HT-29 (cell line): ENCODE results near the gene SELENOK. TPM values are rescaled to one million over a fixed set of nuclear protein-coding genes. Genes with fewer than 3 reads are reported as not detected.
A peak's percentile ranks its signal among the peaks of the same experiment; 100 is the strongest.

Source experiments
- DNase-seq: peaks from one replicate; pipeline ENCODE4 v3.0.0-alpha.2; 2015; ENCODE audit warnings: low spot score
- total RNA-seq: library from RNA; depleted of rRNA; stranded (reverse); fragments of >200 nt; shearing (Covaris generic); gene quantifications from 2 replicates; pipeline ENCODE4 v1.2.3, GENCODE V29; 2014

The SELENOK gene
- total RNA-seq, 1 experiment from 2014 or later = 37.3 TPM

DNA sequence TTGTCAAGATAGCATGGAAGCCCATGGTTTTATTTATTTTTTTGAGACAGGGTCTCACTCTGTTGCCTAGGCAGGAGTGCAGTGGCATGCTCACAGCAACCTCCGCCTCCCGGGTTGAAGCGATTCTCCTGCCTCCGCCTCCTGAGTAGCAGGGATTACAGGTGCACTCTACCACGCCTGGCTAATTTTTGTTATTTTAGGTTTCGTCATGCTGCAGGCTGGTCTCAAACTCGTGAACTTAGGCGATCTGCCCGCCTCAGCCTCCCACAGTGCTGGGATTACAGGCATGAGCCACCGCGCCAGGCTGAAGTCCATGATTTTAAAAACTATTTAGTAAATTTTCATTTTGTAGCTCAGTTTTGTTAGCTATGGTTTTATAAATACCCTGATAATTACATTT is 7.0 kb downstream of the SELENOK start:
- DNase-seq = no peak

DNA sequence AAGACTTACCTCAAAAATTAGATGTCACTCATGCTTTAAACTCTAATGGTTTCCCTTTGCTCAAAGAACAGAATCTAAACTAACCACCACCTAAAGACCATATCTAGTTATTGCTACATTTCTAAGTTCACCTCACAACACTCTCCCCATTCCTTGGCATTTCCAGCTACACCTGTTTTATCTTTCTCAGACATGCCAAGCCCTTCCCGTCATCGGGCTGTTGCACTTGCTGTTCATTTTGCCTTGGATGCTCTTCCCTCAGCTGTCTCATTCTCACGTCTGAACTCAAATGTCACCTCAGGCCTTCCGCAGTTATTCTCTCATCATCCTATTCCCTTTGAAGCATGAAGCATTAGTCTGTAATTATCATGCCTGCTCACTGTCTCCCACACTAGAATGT is 8.7 kb downstream of the SELENOK start:
- DNase-seq = no peak

DNA sequence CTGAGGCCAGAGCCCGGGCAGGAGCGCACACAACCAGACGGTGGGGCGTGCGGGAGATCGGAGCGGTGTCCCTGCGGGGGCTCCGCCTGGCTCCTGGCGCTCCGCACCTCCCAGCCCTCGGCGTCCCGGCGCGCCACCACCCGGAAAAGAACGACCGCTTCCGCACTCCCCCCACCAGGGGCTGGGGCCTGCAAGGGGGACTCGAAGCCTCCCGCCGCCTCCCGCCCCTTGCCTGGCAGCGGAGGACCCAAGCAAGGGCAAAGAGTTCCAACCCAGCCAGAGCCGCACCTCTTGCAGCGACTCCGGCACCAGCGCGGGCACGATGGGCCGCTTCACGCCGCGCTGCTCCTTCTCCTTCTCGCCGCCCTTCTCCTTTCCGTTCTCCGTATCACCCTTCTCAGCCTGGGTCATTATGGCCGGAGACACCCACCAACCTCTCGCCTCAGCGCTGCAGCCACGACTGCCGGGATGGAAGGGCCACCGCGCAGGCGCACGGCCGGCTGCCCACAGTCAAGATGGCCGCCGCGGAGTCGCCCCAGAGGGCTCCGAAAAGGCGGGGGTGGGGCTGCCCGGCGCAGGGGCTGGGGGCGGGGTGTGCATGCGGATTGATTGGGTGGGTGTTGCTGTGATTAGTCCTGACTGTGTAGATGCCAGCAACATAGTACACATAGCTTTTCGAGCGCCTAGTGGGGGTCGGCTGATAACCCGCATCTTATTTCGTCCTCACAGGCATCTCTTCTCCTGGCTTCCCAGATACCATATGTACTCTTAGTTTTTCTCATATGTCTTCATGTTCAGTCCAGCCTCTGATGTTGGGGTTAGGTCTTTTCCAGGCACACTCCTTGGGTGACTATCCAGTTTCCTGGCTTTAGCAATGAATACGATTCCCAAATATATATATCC is 9.7 kb downstream of the SELENOK start, which contains the start of gene ACTR8:
Gene ACTR8 (minus strand): TSS at position 462 of the 903 bp plus-strand sequence. CDS start 51 bp downstream, at position 411.
- peak; percentile 69 for DNase-seq

DNA sequence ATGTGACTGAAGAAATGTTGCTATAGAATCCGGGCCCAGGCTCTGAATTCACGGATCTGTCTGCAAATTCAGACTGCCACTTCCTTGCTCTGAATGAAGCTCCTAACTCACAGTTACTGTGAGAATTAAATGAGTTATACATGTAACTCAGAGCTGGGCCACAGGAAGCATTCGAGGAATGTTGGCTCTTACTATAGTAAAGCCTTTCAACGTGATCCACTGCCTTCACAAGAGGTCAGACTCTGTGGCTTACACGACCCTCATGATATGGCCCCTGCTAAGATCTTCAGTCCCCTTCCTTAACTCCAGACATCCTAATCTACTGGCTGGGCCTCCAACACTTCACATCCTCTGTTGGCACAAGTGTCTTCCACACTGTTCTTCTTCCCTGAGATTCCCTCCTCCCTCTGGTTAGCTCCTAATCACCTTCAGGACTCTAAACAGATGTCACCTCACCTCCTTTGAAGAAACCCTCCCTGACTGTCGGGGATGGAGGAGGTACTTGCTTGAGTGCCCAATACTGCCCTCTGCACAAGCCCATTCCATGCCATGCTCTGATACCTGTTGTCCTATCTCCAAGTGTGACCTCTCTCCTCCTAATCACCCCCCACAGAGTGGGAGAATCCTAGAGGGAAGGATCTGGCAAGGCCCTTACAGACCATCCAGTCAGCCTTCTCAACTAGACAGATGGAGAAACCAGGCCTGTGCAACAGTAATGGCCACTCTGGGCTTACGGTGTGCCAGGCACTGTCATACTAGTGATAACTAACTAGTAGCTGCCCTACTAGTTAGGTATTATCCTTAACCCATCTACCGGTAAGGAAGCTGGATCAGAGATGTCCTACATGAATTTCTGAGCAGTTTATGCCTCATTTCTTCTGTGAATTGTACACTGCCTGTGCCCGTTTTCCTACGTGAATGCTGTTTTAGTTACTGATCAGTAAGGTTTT is 11.0 kb downstream of the SELENOK start:
- peak; percentile 6 for DNase-seq

DNA sequence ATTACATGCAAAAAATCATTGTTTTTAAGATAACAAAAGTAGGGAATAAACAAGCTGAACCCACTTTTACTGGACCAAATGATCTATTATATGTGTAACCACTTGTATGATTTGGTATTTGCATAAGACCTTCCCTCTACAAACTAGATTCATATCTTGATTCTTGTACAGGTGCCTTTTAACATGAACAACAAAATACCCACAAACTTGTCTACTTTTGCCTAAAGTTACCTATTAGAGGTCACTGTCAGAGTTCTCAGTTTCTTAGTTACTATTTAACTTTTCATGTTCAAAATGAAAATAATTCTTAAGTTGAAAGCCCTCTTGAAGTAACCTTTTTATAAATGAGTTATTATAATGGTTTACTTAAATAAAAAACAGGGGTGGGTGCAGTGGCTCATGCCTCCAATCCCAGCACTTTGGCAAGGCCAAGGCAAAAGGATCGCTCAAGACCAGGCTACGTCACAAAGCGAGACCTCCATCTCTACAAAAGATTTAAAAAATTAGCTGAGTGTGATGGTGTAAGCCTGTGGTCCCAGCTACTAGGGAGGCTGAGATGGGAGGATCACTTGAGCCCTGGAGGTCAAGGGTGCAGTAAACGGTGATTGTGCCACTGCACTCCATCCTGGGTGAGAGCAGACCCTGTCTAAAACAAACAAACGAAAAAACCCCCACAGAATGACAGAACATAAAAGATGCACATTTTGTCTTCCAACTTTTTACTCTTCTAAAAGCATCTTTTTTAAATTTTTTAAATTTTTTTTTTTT is 25.7 kb downstream of the SELENOK start:
- DNase-seq = no peak

DNA sequence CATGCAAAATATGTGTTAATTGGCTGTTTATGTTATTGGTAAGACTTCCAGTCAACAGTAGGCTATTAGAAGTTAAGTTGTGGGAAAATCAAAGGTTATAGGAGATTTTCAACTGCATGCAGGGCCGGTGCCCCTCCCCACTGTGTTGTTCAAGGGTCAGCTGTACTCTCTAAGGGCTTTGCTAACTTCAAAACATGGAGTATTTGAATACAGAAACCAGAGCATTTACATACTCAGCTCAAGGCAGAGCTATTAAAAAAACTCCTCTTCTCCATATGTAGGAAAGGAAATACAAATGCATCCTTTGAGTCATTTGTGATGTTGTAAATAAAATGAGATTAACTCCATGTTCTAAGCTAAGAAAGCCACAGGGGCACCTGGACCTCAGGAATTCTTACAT is 28.5 kb downstream of the SELENOK start:
- no peak for DNase-seq

DNA sequence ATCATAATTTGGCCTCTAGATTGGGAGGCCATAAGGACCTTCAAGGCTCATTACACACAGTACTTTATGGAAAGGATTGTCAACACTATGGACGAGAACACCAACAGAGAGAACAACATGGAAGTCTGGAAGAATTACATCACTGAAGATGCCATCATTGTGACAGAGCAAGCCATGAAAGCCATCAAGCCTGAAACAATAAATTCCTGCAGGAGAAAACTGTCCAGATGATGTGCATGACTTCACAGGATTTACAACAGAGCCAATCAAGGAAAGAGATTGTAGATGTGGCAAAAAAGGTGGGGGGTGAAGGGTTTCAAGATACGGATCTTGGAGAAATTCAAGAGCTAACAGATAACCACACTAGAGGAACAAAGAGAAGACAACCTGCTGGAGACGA is 29.4 kb downstream of the SELENOK start:
- DNase-seq = no peak

DNA sequence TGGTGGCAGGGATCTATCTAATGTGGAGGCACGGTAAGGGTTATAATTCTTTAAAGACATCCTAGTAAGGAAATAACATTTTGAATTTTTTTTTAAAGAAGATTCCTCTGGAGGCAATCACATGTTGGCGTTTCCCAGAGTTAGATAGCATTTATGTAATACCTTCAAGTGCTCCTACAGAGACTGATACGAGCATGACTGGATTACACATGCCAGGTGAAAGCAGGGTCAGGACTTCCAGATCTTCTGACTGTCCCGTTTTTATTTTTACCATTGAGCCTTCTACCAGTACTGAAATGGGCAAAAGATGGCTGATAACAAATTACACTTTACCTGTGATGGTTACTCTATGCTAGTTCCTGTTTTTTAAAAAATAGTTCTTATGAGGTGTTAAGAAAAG is 31.5 kb downstream of the SELENOK start:
- no peak for DNase-seq

DNA sequence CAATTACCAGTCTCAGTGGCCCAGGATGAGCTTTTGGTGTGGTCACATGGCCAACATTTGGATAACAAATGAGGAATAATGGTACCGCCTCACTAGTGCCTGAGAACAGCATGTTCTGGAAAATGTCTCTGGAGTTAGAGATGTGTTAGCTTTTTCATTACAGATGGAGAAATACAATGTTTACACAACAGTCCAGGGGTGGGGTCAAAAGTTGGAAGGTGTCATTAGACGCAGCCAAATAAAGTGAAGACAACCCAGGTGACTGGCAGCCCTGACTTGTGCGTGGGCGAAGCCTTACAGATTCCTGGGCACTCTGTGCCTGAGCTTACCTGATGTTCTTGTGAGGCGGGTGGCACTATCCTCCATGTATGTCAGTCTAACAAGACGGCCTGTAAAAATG is 32.5 kb downstream of the SELENOK start:
- no peak for DNase-seq

DNA sequence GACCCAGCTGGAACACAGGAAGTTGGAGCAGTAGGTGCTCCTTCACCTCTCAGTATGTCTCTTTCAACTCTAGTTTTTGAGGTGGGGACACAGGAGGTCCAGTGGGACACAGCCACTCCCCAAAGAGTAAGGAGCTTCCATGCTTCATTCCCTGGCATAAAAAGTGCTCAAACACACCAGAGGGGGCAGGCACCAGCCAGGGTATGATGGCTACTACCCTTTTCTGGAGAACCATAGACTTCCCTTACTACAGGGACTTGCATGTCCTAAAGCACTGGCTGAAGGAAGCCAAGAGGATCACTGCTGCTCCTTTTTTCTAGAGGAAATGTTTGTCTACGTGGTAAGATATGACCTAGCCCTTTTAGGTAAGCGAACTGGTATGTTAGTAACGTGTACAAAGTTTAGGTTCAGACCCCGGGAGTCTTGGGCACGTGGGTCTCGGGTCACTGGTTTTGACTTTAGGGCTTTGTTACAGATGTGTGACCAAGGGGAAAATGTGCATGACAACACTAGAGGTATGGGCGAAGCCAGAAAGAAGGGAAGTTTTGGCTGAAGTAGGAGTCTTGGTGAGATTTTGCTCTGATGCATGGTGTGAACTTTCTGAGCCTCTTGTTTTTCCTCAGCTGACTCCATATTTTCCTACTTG is 33.4 kb downstream of the SELENOK start:
- DNase-seq = no peak

DNA sequence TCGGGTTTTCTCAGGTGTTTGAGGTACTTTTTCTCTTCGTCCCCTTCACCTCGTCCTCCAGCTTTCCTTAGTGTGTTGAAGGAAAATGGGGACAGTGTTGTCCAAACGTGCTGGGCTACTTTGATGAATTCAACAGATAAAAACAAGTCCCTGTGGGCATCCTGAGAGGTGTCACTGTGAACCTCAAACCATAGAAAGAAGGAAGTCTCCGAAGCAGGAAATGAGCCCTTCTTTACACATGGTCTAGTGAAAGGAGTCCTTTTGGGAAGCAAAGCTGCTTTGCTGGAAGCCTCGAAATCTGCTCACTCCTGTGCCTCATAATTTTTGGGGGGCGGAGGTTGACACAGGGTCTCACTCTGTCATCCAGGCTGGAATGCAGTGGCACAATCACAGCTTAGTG is 34.7 kb downstream of the SELENOK start:
- DNase-seq = no peak

DNA sequence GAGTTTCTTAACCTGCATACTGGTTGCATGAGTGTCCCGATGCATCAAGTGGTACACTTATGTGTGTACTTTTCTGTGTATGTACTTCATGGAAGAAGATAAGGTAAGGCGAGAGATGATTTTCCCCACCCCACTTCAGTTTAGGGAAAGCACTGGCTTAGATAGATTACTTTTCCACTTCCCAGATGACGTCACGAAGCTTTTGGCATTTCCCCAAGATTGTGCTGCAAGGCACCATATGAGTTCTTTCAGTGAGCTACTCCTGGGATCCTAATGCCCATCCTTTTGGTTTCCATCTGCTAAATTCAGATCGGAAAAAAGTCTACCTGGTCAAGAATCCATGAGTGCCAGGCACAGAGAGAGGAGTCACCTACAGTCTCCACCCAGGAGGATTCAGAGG is 40.8 kb downstream of the SELENOK start:
- no peak for DNase-seq

DNA sequence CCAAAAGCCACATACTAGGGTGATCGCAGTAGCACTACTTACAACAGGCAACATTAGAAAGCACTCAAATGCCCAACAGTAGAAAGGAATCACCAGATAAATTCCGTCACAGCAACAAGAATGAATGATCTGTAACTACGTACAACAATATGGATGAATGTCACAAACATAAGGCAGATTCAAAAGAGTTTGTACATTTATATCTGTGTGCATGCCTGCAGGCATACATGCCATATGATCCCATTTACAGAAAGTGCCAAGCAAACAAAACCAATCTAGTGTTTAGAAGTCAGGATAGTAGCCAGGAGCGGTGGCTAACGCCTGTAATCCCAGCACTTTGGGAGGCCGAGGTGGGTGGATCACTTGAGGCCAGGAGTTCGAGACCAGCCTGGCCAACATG is 41.7 kb downstream of the SELENOK start:
- no peak for DNase-seq

DNA sequence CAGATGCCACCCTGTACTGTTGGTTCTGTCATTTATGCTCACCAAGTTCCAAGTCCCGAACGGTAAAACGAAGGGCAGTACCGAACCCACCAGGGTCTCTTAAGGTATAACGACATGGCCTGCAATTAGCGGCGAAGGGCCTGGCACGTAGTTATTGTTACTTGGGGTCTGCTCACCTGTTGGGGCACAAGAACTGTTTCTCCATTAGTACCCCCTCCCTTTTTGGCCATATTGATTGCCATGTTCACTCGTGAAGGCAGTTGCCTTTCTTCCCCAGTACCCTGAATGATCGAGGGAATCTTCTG is 44.9 kb downstream of the SELENOK start:
- no peak for DNase-seq

DNA sequence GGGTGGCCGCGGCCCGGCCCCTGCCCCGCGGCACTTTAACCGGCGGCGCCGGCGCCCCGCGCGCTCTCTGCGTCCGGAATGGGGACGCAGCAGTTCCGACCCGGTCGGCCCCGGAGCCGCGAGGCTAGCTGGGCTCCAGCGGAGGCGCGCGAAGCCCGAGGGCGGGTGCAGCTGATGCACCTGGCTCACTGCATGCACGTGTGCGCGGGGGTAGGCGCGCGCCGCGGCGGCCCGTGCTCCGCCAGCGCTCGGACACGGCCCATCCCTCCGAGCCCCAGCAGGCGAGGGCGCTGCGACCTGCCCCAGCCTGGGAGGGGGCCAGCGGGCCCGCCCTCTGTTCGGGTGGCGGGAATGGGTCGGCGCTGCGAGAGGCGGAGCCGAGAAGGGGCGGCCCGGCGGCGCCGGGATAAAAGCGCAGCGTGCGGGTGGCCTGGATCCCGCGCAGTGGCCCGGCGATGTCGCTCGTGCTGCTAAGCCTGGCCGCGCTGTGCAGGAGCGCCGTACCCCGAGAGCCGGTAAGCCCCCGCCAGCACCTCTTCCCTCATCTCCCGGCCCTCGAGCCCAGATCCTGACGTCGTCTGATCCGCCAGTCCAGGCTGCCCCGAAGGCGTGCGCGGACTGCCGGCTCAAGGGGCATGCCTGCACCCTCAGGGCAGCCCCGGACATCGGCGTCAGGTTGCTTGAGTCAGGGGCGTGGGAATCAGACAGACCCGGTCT is 45.4 kb downstream of the SELENOK start, which contains the start of the genes CHDH and IL17RB:
Gene CHDH (minus strand): TSS at position 286 of the 717 bp plus-strand sequence. CDS start 22,411 bp downstream, outside the sequence.
Gene IL17RB (plus strand): TSS at position 435 of the 717 bp plus-strand sequence. CDS start 21 bp downstream, at position 456.
- peak; percentile 65 for DNase-seq

DNA sequence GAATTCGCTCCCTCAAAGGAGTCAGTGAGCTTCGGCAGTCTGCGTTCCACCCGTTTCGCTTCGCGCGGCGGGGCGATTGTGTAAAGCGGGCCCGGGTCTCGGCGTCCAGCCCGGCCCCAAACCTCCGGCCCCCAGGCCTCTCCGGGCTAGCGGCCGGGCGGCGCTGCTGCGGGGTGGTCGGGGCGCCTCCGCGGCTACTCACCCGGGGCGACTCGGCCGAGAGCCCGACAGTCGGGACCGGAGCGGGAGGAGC is 45.9 kb downstream of the SELENOK start:
- DNase-seq = peak; percentile 1

DNA sequence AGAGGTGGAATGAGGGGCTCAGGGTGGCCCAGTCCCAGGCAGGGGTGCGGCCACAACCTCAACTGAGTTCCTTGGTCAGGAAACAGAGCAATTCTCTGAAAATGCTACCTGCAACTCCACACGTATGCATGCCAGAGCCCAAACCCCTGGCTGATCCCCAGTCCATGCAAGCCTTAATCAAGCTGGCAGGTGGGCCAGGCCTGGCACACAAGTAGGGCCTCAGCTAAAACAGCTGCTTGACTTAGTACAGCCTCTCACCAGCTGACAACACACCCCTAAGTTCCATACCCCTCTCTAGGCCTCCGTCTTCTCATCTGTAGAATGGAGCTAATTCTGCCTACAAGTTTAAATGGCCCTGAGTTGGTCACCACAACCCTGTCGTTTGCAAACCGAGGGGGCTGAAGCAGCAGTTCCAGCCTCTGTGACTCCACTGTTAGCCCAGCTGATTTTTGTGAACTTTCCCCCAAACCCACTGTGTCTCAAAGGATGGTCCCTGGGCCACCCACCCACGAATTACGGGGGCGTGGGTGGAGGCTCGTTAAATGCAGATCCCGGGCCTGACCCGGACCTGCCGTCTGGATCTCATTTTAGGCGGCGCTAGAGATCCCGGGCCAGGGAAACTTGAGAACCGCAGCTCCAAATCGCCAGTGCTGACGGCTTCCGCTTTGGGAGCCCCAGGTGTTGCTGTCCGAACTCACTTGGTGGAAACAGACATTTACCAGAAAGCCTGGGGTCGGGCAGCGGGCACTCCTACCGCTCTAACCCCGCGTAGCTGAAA is 46.4 kb downstream of the SELENOK start:
- DNase-seq = peak; percentile 52

DNA sequence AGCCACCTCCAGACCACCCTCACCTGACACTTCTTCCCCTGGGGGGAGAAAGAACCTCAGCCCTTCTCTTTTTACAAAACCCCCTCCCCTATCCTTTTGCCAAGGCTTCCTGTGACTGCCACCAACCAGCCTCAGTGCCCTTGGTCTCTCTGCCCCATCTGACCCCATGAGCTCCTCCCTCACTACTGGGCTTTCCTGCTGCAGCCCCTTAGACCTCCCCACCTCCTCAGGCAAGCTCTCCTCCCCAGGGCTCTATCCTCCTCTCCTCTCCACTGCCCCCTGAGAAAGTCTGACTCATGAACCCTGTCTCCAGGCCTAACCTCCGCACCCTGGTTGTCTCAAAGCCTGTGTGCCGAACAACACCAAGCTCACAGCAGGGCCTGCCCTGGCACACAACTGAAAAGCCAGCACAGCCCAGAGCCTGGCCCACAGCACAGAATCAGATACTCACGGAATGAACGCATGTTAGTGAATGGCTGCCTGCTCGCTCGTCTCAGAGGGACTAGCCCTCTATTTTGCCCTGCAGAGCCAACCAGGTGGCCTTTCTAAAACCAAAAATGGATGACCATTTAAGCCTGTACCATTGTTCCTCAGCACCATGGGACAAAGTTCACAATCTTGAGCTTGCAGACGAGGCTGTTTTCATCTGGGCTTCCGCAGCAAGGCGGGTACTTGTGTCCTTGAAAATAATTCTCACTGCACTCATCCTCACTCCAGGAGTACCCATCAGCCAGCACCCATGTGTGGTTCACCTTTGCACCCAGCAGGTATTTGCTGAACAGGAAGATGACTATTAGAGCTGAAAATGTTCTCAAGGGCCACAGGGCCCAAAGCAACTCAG is 47.2 kb downstream of the SELENOK start:
- peak; percentile 14 for DNase-seq
